Measurements from ENCODE around the gene BRF1. TPM values are rescaled to one million over a fixed set of nuclear protein-coding genes. Genes with fewer than 3 reads are reported as not detected.
"Not testable (repeated sequence)": the region's sequence is repeated elsewhere in the genome, so short reads cannot be mapped to it uniquely, and the experiment has no call there.

BRF1 gene
- total RNA-seq, 1 experiment from 2014 or later: 41.8 TPM

GRCh38 chr14:105299654-105300541 lies 903 bp downstream of the BRF1 start:
- Histone ChIP-seq H3K36me3 (ENCODE audit: insufficient read depth, low read length, poor library complexity, severe bottlenecking) (no peaks in the 10 kb centered on the region), H3K4me3 (ENCODE audit: low read depth, low read length, poor library complexity, severe bottlenecking) (peak overlapping the region; percentile 88), H3K4me1 (ENCODE audit: insufficient read depth, low read length, poor library complexity, severe bottlenecking) (no peaks in the 10 kb centered on the region), H3K27me3 (replicated peaks; ENCODE audit: insufficient read depth, low read depth, low read length, poor library complexity) (no peaks in the 10 kb centered on the region), H3K9me3 (ENCODE audit: low read depth, low read length, poor library complexity, severe bottlenecking) (no peaks in the 10 kb centered on the region), H3K27ac (ENCODE audit: low read depth, low read length, poor library complexity, severe bottlenecking) (peak overlapping the region; percentile 91)
- DNase-seq (ENCODE audit: low spot score): peak; percentile 26
- TF ChIP-seq, protein P1, sequence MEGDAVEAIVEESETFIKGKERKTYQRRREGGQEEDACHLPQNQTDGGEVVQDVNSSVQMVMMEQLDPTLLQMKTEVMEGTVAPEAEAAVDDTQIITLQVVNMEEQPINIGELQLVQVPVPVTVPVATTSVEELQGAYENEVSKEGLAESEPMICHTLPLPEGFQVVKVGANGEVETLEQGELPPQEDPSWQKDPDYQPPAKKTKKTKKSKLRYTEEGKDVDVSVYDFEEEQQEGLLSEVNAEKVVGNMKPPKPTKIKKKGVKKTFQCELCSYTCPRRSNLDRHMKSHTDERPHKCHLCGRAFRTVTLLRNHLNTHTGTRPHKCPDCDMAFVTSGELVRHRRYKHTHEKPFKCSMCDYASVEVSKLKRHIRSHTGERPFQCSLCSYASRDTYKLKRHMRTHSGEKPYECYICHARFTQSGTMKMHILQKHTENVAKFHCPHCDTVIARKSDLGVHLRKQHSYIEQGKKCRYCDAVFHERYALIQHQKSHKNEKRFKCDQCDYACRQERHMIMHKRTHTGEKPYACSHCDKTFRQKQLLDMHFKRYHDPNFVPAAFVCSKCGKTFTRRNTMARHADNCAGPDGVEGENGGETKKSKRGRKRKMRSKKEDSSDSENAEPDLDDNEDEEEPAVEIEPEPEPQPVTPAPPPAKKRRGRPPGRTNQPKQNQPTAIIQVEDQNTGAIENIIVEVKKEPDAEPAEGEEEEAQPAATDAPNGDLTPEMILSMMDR (conservative IDR thresholded peaks at IDR 0.05; ENCODE audit: low read depth, low read length): no peak
- TF ChIP-seq EZH2 (IDR thresholded peaks at IDR 0.05; ENCODE audit: borderline replicate concordance, low read depth, low read length, poor library complexity, severe bottlenecking): no peak
- BruUV-seq (replicated peaks): no TSS peak
- ChIA-PET CTCF (interaction anchor here (0.6 kb wide), 1 partner anchor 1440 kb away, joined by 3 read pairs; no protein-coding TSS in a partner anchor), POLR2A (ENCODE audit: low non-redundant PET) (no interaction called here)
- intact Hi-C loops (cut with micrococcal nuclease; ENCODE audit: unreplicated experiment): no loop called here

DNA sequence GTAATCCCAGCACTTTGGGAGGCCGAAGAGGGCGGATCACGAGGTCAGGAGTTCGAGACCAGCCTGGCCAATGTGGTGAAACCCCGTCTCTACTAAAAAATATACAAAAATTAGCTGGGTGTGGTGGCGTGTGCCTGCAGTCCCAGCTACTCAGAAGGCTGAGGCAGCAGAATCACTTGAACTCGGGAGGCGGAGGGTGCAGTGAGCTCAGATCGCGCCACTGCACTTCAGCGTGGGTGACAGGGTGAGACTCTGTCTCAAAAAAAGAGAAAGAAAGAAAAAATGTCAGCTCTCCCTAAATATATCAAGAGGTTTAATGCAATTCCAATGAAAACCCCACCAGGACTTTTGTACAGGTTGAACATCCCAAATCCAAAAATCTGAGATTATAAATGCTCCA lies 3.5 kb downstream of the BRF1 start:
- BruUV-seq (replicated peaks); H3K9me3 ChIP-seq (ENCODE audit: low read depth, low read length, poor library complexity, severe bottlenecking); H3K27ac ChIP-seq (ENCODE audit: low read depth, low read length, poor library complexity, severe bottlenecking); H3K4me1 ChIP-seq (ENCODE audit: insufficient read depth, low read length, poor library complexity, severe bottlenecking); H3K36me3 ChIP-seq (ENCODE audit: insufficient read depth, low read length, poor library complexity, severe bottlenecking); POLR2A ChIA-PET (ENCODE audit: low non-redundant PET); DNase-seq (ENCODE audit: low spot score); H3K27me3 ChIP-seq (replicated peaks; ENCODE audit: insufficient read depth, low read depth, low read length, poor library complexity); CTCF ChIA-PET; intact Hi-C loops (cut with micrococcal nuclease; ENCODE audit: unreplicated experiment); H3K4me3 ChIP-seq (ENCODE audit: low read depth, low read length, poor library complexity, severe bottlenecking): not testable (repeated sequence)

GRCh38 chr14:105294142-105294597 lies 6.6 kb downstream of the BRF1 start:
- ChIA-PET POLR2A (ENCODE audit: low non-redundant PET) (no interaction called here), CTCF (no interaction called here)
- Histone ChIP-seq H3K9me3 (ENCODE audit: low read depth, low read length, poor library complexity, severe bottlenecking) (no peaks in the 10 kb centered on the region), H3K4me3 (ENCODE audit: low read depth, low read length, poor library complexity, severe bottlenecking) (no peak overlapping the region), H3K4me1 (ENCODE audit: insufficient read depth, low read length, poor library complexity, severe bottlenecking) (no peaks in the 10 kb centered on the region), H3K27me3 (replicated peaks; ENCODE audit: insufficient read depth, low read depth, low read length, poor library complexity) (no peaks in the 10 kb centered on the region), H3K36me3 (ENCODE audit: insufficient read depth, low read length, poor library complexity, severe bottlenecking) (no peaks in the 10 kb centered on the region), H3K27ac (ENCODE audit: low read depth, low read length, poor library complexity, severe bottlenecking) (peak overlapping the region; percentile 23)
- intact Hi-C loops (cut with micrococcal nuclease; ENCODE audit: unreplicated experiment): no loop called here
- TF ChIP-seq, protein P1 (conservative IDR thresholded peaks at IDR 0.05; ENCODE audit: low read depth, low read length): no peak
- TF ChIP-seq EZH2 (IDR thresholded peaks at IDR 0.05; ENCODE audit: borderline replicate concordance, low read depth, low read length, poor library complexity, severe bottlenecking): no peak
- DNase-seq (ENCODE audit: low spot score): peak; percentile 23
- no TSS peak for BruUV-seq (replicated peaks)

Measured in A673 (cell line).